ENCODE measurements around the gene MARF1.

DNA sequence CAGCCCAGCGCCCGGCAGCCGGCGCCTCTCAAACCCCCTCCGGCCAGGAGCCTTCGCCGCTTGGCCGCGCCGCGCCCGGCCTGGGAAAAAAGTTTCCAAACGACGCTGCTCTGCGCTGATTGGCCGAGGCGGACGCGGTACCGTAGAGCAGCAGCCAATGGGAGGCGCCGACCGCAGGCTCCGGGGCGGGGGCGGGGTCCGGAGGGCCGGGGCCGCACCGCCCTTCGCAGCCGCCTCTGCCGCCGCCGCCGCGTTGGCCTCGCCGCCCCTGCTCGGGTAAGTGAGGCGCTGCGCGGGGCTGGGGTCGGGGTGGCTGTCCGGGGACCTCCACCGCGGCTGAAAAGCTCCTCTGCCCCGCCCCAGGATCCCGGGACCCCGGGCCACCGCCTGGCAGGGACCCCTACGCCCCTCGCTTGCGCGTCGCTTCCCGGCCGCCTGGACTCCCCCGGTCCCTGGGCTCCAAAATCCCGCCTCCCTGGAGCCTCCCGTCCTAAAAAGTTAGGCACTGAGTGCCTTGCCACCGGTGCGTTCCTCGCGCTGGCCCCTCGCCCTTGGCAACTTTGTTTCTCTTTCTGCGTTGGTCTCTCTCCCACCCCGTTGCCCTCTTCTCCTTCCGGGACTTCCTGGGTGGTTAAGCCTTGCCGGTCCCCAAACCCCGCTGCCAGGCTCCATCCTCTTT is 7.2 kb upstream of the MARF1 start, which contains the start of gene NDE1:
- TF ChIP-seq POLR2A (IDR thresholded peaks at IDR 0.05) = no peak
- TF ChIP-seq, protein P1, sequence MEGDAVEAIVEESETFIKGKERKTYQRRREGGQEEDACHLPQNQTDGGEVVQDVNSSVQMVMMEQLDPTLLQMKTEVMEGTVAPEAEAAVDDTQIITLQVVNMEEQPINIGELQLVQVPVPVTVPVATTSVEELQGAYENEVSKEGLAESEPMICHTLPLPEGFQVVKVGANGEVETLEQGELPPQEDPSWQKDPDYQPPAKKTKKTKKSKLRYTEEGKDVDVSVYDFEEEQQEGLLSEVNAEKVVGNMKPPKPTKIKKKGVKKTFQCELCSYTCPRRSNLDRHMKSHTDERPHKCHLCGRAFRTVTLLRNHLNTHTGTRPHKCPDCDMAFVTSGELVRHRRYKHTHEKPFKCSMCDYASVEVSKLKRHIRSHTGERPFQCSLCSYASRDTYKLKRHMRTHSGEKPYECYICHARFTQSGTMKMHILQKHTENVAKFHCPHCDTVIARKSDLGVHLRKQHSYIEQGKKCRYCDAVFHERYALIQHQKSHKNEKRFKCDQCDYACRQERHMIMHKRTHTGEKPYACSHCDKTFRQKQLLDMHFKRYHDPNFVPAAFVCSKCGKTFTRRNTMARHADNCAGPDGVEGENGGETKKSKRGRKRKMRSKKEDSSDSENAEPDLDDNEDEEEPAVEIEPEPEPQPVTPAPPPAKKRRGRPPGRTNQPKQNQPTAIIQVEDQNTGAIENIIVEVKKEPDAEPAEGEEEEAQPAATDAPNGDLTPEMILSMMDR (IDR thresholded peaks at IDR 0.05) = no peak
